K562 (cell line): ENCODE data around the gene FPGS. TPM values are rescaled to one million over a fixed set of nuclear protein-coding genes. Genes with fewer than 3 reads are reported as not detected.

Experiments used
- CBX8 ChIP-seq: fragments of 200-600 bp; sonication (generic); IDR thresholded peaks from 2 replicates; pipeline ENCODE4 v1.6.1; 2012; ENCODE audit warnings: borderline replicate concordance, mixed run types, low read depth, mild to moderate bottlenecking, moderate library complexity, mixed read lengths, low read length, control low read depth, inconsistent platforms; ENCODE audit not compliant: poor library complexity, severe bottlenecking; ENCODE audit errors: extremely low read depth
- CHCHD3 ChIP-seq: fragments of 250-450 bp; sonication (Bioruptor Pico); IDR thresholded peaks from 2 replicates; pipeline ENCODE4 v2.1.2; 2022; ENCODE audit warnings: mild to moderate bottlenecking
- CREBBP ChIP-seq: IDR thresholded peaks from one replicate; pipeline ENCODE4 v1.6.1; 2012; ENCODE audit warnings: low read depth, mild to moderate bottlenecking, control low read depth, inconsistent platforms, low read length
- CTCFL ChIP-seq: IDR thresholded peaks from 2 replicates; pipeline ENCODE4 v1.6.1; 2011; ENCODE audit warnings: borderline replicate concordance, low read depth, mild to moderate bottlenecking, moderate library complexity, low read length; ENCODE audit not compliant: insufficient read depth, poor library complexity, severe bottlenecking
- E2F4 ChIP-seq: sonication (generic); formaldehyde crosslinking; IDR thresholded peaks from 2 replicates; pipeline ENCODE4 v1.8.0; 2022; ENCODE audit warnings: mild to moderate bottlenecking, low read depth, missing genetic modification reagents
- E4F1 ChIP-seq: fragments of 250-450 bp; sonication (Bioruptor Pico); IDR thresholded peaks from 2 replicates; pipeline ENCODE4 v1.5.0; 2021; ENCODE audit warnings: mild to moderate bottlenecking, borderline replicate concordance
- ETS1 ChIP-seq: conservative IDR thresholded peaks from 2 replicates; pipeline ENCODE4 v1.6.1; 2011; ENCODE audit warnings: low read depth, mild to moderate bottlenecking, low read length; ENCODE audit not compliant: control insufficient read depth
- KAT2B ChIP-seq: IDR thresholded peaks from one replicate; pipeline ENCODE4 v1.6.1; 2012; ENCODE audit warnings: low read depth, mild to moderate bottlenecking, control low read depth, inconsistent platforms, low read length, moderate library complexity
- MYNN ChIP-seq, 2 experiments: sonication (generic); formaldehyde crosslinking in 1 of 2; IDR thresholded peaks; 2 replicates each; pipeline versions ENCODE4 v1.5.0 to v1.6.1; 2016 to 2020; ENCODE audit warnings: antibody characterized with exemption in 1 of 2, missing genetic modification reagents in 1 of 2
- NBN ChIP-seq: fragments of 450-650 bp; IDR thresholded peaks from 2 replicates; pipeline ENCODE4 v1.6.1; 2016; ENCODE audit warnings: low read depth, mild to moderate bottlenecking
- NR2C2 ChIP-seq, 2 experiments: fragments of 200-800 bp in 1 of 2; sonication (Bioruptor generic) in 1 of 2; sonication (generic) in 1 of 2; formaldehyde crosslinking in 1 of 2; IDR thresholded peaks; 2 replicates each; pipeline versions ENCODE4 v1.6.1 to v1.8.0; 2016 to 2022; ENCODE audit warnings: mild to moderate bottlenecking in 1 of 2, missing compliant biosample characterization in 1 of 2, missing genetic modification characterization in 1 of 2, missing genetic modification reagents in 1 of 2
- PML ChIP-seq: IDR thresholded peaks from 2 replicates; pipeline ENCODE4 v1.6.1; 2012; ENCODE audit warnings: low read length, inconsistent platforms
- RBFOX2 ChIP-seq: fragments of 200-400 bp; formaldehyde crosslinking; IDR thresholded peaks from 2 replicates; pipeline ENCODE4 v1.6.1; 2017; ENCODE audit warnings: low read depth, mild to moderate bottlenecking, low read length, moderate library complexity
- SMARCB1 ChIP-seq: IDR thresholded peaks from 2 replicates; pipeline ENCODE4 v1.6.1; 2011; ENCODE audit warnings: improper control_type of control experiment, low read depth; ENCODE audit not compliant: insufficient read length
- SP2 ChIP-seq: IDR thresholded peaks from 2 replicates; pipeline ENCODE4 v1.6.1; 2011; ENCODE audit warnings: mild to moderate bottlenecking, low read depth, low read length, moderate library complexity; ENCODE audit not compliant: poor library complexity, severe bottlenecking; ENCODE audit errors: extremely low read depth
- SUPT5H ChIP-seq: fragments of 450-650 bp; IDR thresholded peaks from 2 replicates; pipeline ENCODE4 v1.6.1; 2016
- ZBED1 ChIP-seq: IDR thresholded peaks from 2 replicates; pipeline ENCODE4 v1.6.1; 2014
- ZNF212 ChIP-seq: fragments of 450-650 bp; formaldehyde crosslinking; IDR thresholded peaks from 2 replicates; pipeline ENCODE4 v1.4.0; 2020; ENCODE audit warnings: mild to moderate bottlenecking
- ZNF696 ChIP-seq: fragments of 250-450 bp; sonication (Bioruptor Pico); conservative IDR thresholded peaks from 2 replicates; pipeline ENCODE4 v1.4.0; 2020; ENCODE audit warnings: mild to moderate bottlenecking, moderate library complexity
- polyA plus RNA-seq, 8 experiments: library from polyadenylated mRNA; depleted of rRNA in 4 of 8; stranded (reverse) in 5 of 8; unstranded in 3 of 8; fragments of >200 nt; fragmentation: Nextera tagmentation in 2 of 8; fragmentation: Illumina TruSeq in 1 of 8; extraction: Ambion mirVana in 2 of 8; extraction: Trizol in 1 of 8; gene quantifications; 2 replicates each; pipeline versions ENCODE4 v1.2.1 to v1.2.3, GENCODE V29; 2011 to 2014; ENCODE audit warnings: inconsistent platforms in 1 of 8, missing spikeins in 1 of 8
- total RNA-seq, 7 experiments: library from RNA; depleted of rRNA in 6 of 7; stranded (reverse); fragments of >200 nt in 6 of 7; fragmentation: Illumina TruSeq in 2 of 7; extraction: Trizol in 2 of 7; gene quantifications; 2 replicates each; pipeline versions ENCODE4 v1.2.1 to v1.2.3, GENCODE V29; 2011 to 2021; ENCODE audit warnings: low replicate concordance in 1 of 7

The FPGS gene
- total and polyA plus RNA-seq, 9 of the 15 experiments (the other 6 are each of a cell fraction or from before 2014, with no cell fraction given), result 0.84 to 86.4 (median 59.2) TPM

- TF ChIP-seq E2F4 (CRISPR knock-in tag), result no peak
- no peak for TF ChIP-seq CREBBP
- peak; percentile 6 for TF ChIP-seq CTCFL
- no peak for TF ChIP-seq KAT2B
- TF ChIP-seq PML, result peak; percentile 60; the same call in 1 of the 2 replicates
- no peak for TF ChIP-seq ZNF212 (CRISPR knock-in tag)
- TF ChIP-seq RBFOX2, result peak; percentile 85
- no peak for TF ChIP-seq SP2
- TF ChIP-seq NR2C2 (CRISPR knock-in tag; IDR thresholded peaks at IDR 0.05), result no peak
- peak; percentile 92 for TF ChIP-seq NR2C2 (tag; IDR thresholded peaks at IDR 0.05)
- TF ChIP-seq MYNN (IDR thresholded peaks at IDR 0.05), result peak; percentile 62; the same call in 1 of the 2 replicates
- TF ChIP-seq MYNN (CRISPR knock-in tag; IDR thresholded peaks at IDR 0.05), result no peak
- TF ChIP-seq ETS1, result 0 out of 2 replicates have a peak, but pooled peaks have one; percentile 10
- TF ChIP-seq CBX8, result no peak
- no peak for TF ChIP-seq SUPT5H
- TF ChIP-seq NBN, result peak; percentile 91
- no peak for TF ChIP-seq ZNF696 (CRISPR knock-in tag)
- no peak for TF ChIP-seq ZBED1
- no peak for TF ChIP-seq E4F1 (CRISPR knock-in tag)
- no peak for TF ChIP-seq CHCHD3 (CRISPR knock-in tag)
- TF ChIP-seq SMARCB1, result no peak
Observed at GRCh38 chr9:127862075-127863011, 59.7 kb downstream of the FPGS start (continued).
